ENCODE results near the gene AMPD3. TPM values are rescaled to one million over a fixed set of nuclear protein-coding genes. Genes with fewer than 3 reads are reported as not detected.

AMPD3 gene
- total and polyA plus RNA-seq, 2 of the 13 experiments (the other 11 are each of a cell fraction or from before 2014, with no cell fraction given) = 0.33 to 2.3 TPM

- no peak for TF ChIP-seq ZNF329 (CRISPR knock-in tag; IDR thresholded peaks at IDR 0.05; ENCODE audit: low read depth)
- TF ChIP-seq JUN (CRISPR knock-in tag; IDR thresholded peaks at IDR 0.05) = no peak
- no peak for TF ChIP-seq SYNCRIP (IDR thresholded peaks at IDR 0.05; ENCODE audit: insufficient read depth, low read depth, low read length)
- no peak for TF ChIP-seq ZNF7 (CRISPR knock-in tag; IDR thresholded peaks at IDR 0.05)
- no peak for TF ChIP-seq GPBP1L1 (CRISPR knock-in tag; IDR thresholded peaks at IDR 0.05)
- TF ChIP-seq ERF (CRISPR knock-in tag; IDR thresholded peaks at IDR 0.05) = peak; percentile 73; the same call in 1 of the 2 replicates
- no peak for TF ChIP-seq ZNF775 (CRISPR knock-in tag; IDR thresholded peaks at IDR 0.05; ENCODE audit: borderline replicate concordance)
- TF ChIP-seq HNRNPH1 (optimal IDR thresholded peaks at IDR 0.05; ENCODE audit: low read depth, low read length) = no peak
- no peak for TF ChIP-seq KDM1A (CRISPR knock-in tag; IDR thresholded peaks at IDR 0.05)
- TF ChIP-seq KLF15 (CRISPR knock-in tag; IDR thresholded peaks at IDR 0.05; ENCODE audit: borderline replicate concordance) = peak; percentile 87; the same call in 1 of the 2 replicates
- peak; percentile 44; the same call in 1 of the 2 replicates for TF ChIP-seq ARID3A (IDR thresholded peaks at IDR 0.05; ENCODE audit: low read depth, low read length)
- no peak for TF ChIP-seq SSRP1 (CRISPR knock-in tag; IDR thresholded peaks at IDR 0.05)
- TF ChIP-seq ZNF790 (CRISPR knock-in tag; IDR thresholded peaks at IDR 0.05; ENCODE audit: borderline replicate concordance) = peak; percentile 47; the same call in 1 of the 2 replicates
- TF ChIP-seq BCL6 (CRISPR knock-in tag; IDR thresholded peaks at IDR 0.05) = no peak; the same call in 1 of the 2 replicates
- no peak for TF ChIP-seq SCMH1 (CRISPR knock-in tag; IDR thresholded peaks at IDR 0.05; ENCODE audit: borderline replicate concordance)
- TF ChIP-seq THAP8 (CRISPR knock-in tag; IDR thresholded peaks at IDR 0.05; ENCODE audit: borderline replicate concordance) = no peak; the same call in 1 of the 2 replicates
- no peak for TF ChIP-seq ZNF30 (CRISPR knock-in tag; IDR thresholded peaks at IDR 0.05)
- TF ChIP-seq KMT2A (CRISPR knock-in tag; IDR thresholded peaks at IDR 0.05) = peak; percentile 99
- TF ChIP-seq CAMTA2 (CRISPR knock-in tag; IDR thresholded peaks at IDR 0.05; ENCODE audit: borderline replicate concordance) = no peak
- peak; percentile 31; the same call in 1 of the 2 replicates for TF ChIP-seq ISL2 (CRISPR knock-in tag; IDR thresholded peaks at IDR 0.05)
- TF ChIP-seq ZNF781 (CRISPR knock-in tag; IDR thresholded peaks at IDR 0.05; ENCODE audit: borderline replicate concordance, not compliant biosample characterization) = no peak
- TF ChIP-seq ZNF333 (CRISPR knock-in tag; IDR thresholded peaks at IDR 0.05; ENCODE audit: borderline replicate concordance) = no peak
- peak; percentile 81; the same call in 1 of the 2 replicates for TF ChIP-seq HBP1 (CRISPR knock-in tag; IDR thresholded peaks at IDR 0.05; ENCODE audit: low read depth)
- TF ChIP-seq ZNF766 (CRISPR knock-in tag; IDR thresholded peaks at IDR 0.05; ENCODE audit: borderline replicate concordance) = 0 out of 2 replicates have a peak, but pooled peaks have one; percentile 42
- 0 out of 2 replicates have a peak, but pooled peaks have one; percentile 39 for TF ChIP-seq ZNF274 (CRISPR knock-in tag; IDR thresholded peaks at IDR 0.05)
Observed at GRCh38 chr11:10540915-10541560, 86.0 kb downstream of the AMPD3 start, which contains the start of gene RNF141 (continued).

Data from HepG2 (cell line).